GM23338 (cell line): Measurements from ENCODE around the gene LRRC8B. TPM values are rescaled to one million over a fixed set of nuclear protein-coding genes. Genes with fewer than 3 reads are reported as not detected.

Source experiments
- ATAC-seq: fragments of 200-7000 bp; cut with Tn5 transposase; 3 replicates; pipeline ENCODE4 v1.9.1; 2020
- DNase-seq: peaks from one replicate; pipeline ENCODE4 v3.0.0-alpha.2; 2015; ENCODE audit warnings: low spot score
- H2AFZ ChIP-seq: fragments of 200-600 bp; sonication (generic); 2 replicates; pipeline ENCODE4 v1.8.0; 2016; ENCODE audit warnings: antibody characterized with exemption, mild to moderate bottlenecking, moderate library complexity
- H3F3A ChIP-seq: fragments of 200-600 bp; sonication (generic); replicated peaks from 2 replicates; pipeline ENCODE4 v1.8.0; 2017; ENCODE audit warnings: antibody characterized with exemption, mixed run types, low read depth
- H3K27ac ChIP-seq: fragments of 200-600 bp; sonication (generic); 2 replicates; pipeline ENCODE4 v1.6.1; 2016; ENCODE audit warnings: low read depth
- H3K27me3 ChIP-seq: fragments of 200-600 bp; sonication (generic); 2 replicates; pipeline ENCODE4 v1.8.0; 2016; ENCODE audit warnings: mild to moderate bottlenecking, mixed run types, moderate library complexity; ENCODE audit not compliant: insufficient read depth
- H3K36me3 ChIP-seq: fragments of 200-600 bp; sonication (generic); 2 replicates; pipeline ENCODE4 v1.8.0; 2016; ENCODE audit warnings: mild to moderate bottlenecking; ENCODE audit not compliant: insufficient read depth
- H3K4me1 ChIP-seq: fragments of 200-600 bp; sonication (generic); 2 replicates; pipeline ENCODE4 v1.8.0; 2016; ENCODE audit warnings: mild to moderate bottlenecking, moderate library complexity; ENCODE audit not compliant: insufficient read depth
- H3K4me2 ChIP-seq: fragments of 200-600 bp; sonication (generic); 2 replicates; pipeline ENCODE4 v1.7.1; 2017; ENCODE audit warnings: mixed run types
- H3K4me3 ChIP-seq: fragments of 200-600 bp; sonication (generic); 2 replicates; pipeline ENCODE4 v1.6.1; 2016; ENCODE audit warnings: mixed run types
- H3K79me2 ChIP-seq: fragments of 200-600 bp; sonication (generic); replicated peaks from 2 replicates; pipeline ENCODE4 v1.8.0; 2017; ENCODE audit warnings: mild to moderate bottlenecking; ENCODE audit not compliant: insufficient read depth
- H3K9me2 ChIP-seq: fragments of 200-600 bp; sonication (generic); 2 replicates; pipeline ENCODE4 v1.8.0; 2017; ENCODE audit not compliant: insufficient read depth
- H4K20me1 ChIP-seq: fragments of 200-600 bp; sonication (generic); replicated peaks from 2 replicates; pipeline ENCODE4 v1.8.0; 2017; ENCODE audit warnings: mild to moderate bottlenecking; ENCODE audit not compliant: insufficient read depth
- H3K27ac Mint-ChIP-seq: 2 replicates; pipeline ENCODE4 v1.8.0; 2020; ENCODE audit warnings: inconsistent platforms, mild to moderate bottlenecking, moderate library complexity, mixed read lengths
- H3K27me3 Mint-ChIP-seq: 3 replicates; pipeline ENCODE4 v1.8.0; 2022; ENCODE audit warnings: low read depth, mild to moderate bottlenecking, moderate library complexity, mixed read lengths, inconsistent platforms; ENCODE audit not compliant: insufficient read depth, poor library complexity
- H3K36me3 Mint-ChIP-seq: 3 replicates; pipeline ENCODE4 v1.8.0; 2021; ENCODE audit warnings: low read depth, mild to moderate bottlenecking, inconsistent platforms, moderate library complexity, mixed read lengths
- H3K4me1 Mint-ChIP-seq: 3 replicates; pipeline ENCODE4 v1.8.0; 2020; ENCODE audit warnings: mild to moderate bottlenecking, inconsistent platforms, mixed read lengths
- H3K4me3 Mint-ChIP-seq: 3 replicates; pipeline ENCODE4 v1.8.0; 2021; ENCODE audit warnings: moderate library complexity, mild to moderate bottlenecking, inconsistent platforms, mixed read lengths
- H3K9me3 Mint-ChIP-seq: 3 replicates; pipeline ENCODE4 v1.8.0; 2020; ENCODE audit warnings: moderate library complexity, mild to moderate bottlenecking, inconsistent platforms, mixed read lengths
- CREB1 ChIP-seq: fragments of 250-450 bp; sonication (Bioruptor Pico); IDR thresholded peaks from 2 replicates; pipeline ENCODE4 v1.5.0; 2020; ENCODE audit warnings: low read depth, mild to moderate bottlenecking, moderate library complexity
- CTCF ChIP-seq, 2 experiments: fragments of 200-600 bp in 1 of 2; sonication (generic) in 1 of 2; conservative IDR thresholded peaks; 2 replicates each; pipeline versions ENCODE4 v1.5.1 to v1.6.1; 2016 to 2017; ENCODE audit warnings: antibody characterized with exemption in 2 of 2, low read depth in 2 of 2, mild to moderate bottlenecking in 2 of 2, moderate library complexity in 1 of 2
- ETS1 ChIP-seq: IDR thresholded peaks from 2 replicates; pipeline ENCODE4 v1.6.1; 2016; ENCODE audit warnings: antibody characterized with exemption
- EZH2 ChIP-seq: fragments of 200-600 bp; sonication (generic); IDR thresholded peaks from one replicate; pipeline ENCODE4 v1.8.0; 2017; ENCODE audit warnings: antibody characterized with exemption, mild to moderate bottlenecking, low read depth; ENCODE audit not compliant: unreplicated experiment
- EZH2phosphoT487 ChIP-seq: fragments of 200-600 bp; sonication (generic); IDR thresholded peaks from one replicate; pipeline ENCODE4 v1.8.1; 2018; ENCODE audit warnings: antibody characterized with exemption; ENCODE audit not compliant: unreplicated experiment
- JUNB ChIP-seq: IDR thresholded peaks from one replicate; pipeline ENCODE4 v1.6.1; 2016; ENCODE audit warnings: antibody characterized with exemption; ENCODE audit not compliant: unreplicated experiment
- REST ChIP-seq: IDR thresholded peaks from one replicate; pipeline ENCODE4 v1.6.1; 2018; ENCODE audit warnings: antibody characterized with exemption; ENCODE audit not compliant: unreplicated experiment
- STAT1 ChIP-seq: IDR thresholded peaks from one replicate; pipeline ENCODE4 v1.6.1; 2016; ENCODE audit warnings: antibody characterized with exemption; ENCODE audit not compliant: unreplicated experiment
- ZNF114 ChIP-seq: fragments of 250-450 bp; sonication (Bioruptor Pico); IDR thresholded peaks from 2 replicates; pipeline ENCODE4 v1.5.0; 2020; ENCODE audit warnings: mild to moderate bottlenecking, moderate library complexity
- ZNF331 ChIP-seq: fragments of 250-450 bp; sonication (Bioruptor Pico); IDR thresholded peaks from 2 replicates; pipeline ENCODE4 v1.5.0; 2020; ENCODE audit warnings: low read depth, mild to moderate bottlenecking, moderate library complexity
- polyA plus RNA-seq: library from polyadenylated mRNA; unstranded; fragments of >200 nt; fragmentation: Nextera tagmentation; extraction: Ambion mirVana; gene quantifications from 2 replicates; pipeline ENCODE4 v1.2.1, GENCODE V29; 2016
- total RNA-seq: library from RNA; depleted of rRNA; stranded (reverse); fragments of >200 nt; shearing (Covaris generic); gene quantifications from 2 replicates; pipeline ENCODE4 v1.2.3, GENCODE V29; 2014

LRRC8B gene
- total and polyA plus RNA-seq, 2 experiments from 2014 or later: 9.0 to 26.5 TPM

- TF ChIP-seq REST: no peak
- TF ChIP-seq EZH2phosphoT487: no peak
- TF ChIP-seq ZNF114 (CRISPR knock-in tag): no peak
- no peak for TF ChIP-seq JUNB
- no peak for TF ChIP-seq EZH2
- TF ChIP-seq ETS1: no peak
- TF ChIP-seq STAT1: no peak
- TF ChIP-seq ZNF331: no peak
Observed at GRCh38 chr1:89631816-89632656, 107.4 kb downstream of the LRRC8B start (continued).

- DNase-seq (peak; percentile 79), ATAC-seq (peak; percentile 83)
- Mint-ChIP-seq H3K36me3 (no peaks in the 10 kb centered on the region), H3K4me3 (peak within 1 kb of the TSS; percentile 93), H3K9me3 (no peaks in the 10 kb centered on the region), H3K27ac (no peak within 1 kb of the TSS), H3K27me3 (peaks cover 19% of the 10 kb centered on the region), H3K4me1 (peaks cover 18% of the 10 kb centered on the region)
- Histone ChIP-seq H3K9me2 (no peaks in the 10 kb centered on the region), H3K4me1 (peaks cover 18% of the 10 kb centered on the region), H3F3A (0 out of 2 replicates have a peak, but pooled peaks cover 5% of the 10 kb centered on the region), H3K36me3 (no peaks in the 10 kb centered on the region), H3K79me2 (no peaks in the 10 kb centered on the region), H2AFZ (peak within 1 kb of the TSS; percentile 96), H4K20me1 (no peaks in the 10 kb centered on the region), H3K27me3 (peaks cover 46% of the 10 kb centered on the region), H3K4me3 (peak within 1 kb of the TSS; percentile 79), H3K27ac (no peak within 1 kb of the TSS), H3K4me2 (peak within 1 kb of the TSS; percentile 88)
- TF ChIP-seq REST (no peak), CREB1 (CRISPR knock-in tag) (peak; percentile 65), CTCF (conservative IDR thresholded peaks at IDR 0.05; ENCODE audit: low read depth in 2 of 2) (peak in 1 of 2 experiments; percentile 58; a peak in 3 of 4 replicates)
Observed at GRCh38 chr1:89632657-89633247, 108.1 kb downstream of the LRRC8B start, which contains the start of gene LRRC8C. TSS of gene LRRC8C (plus strand) at chr1:89633120. CDS start at chr1:89686474, 53,354 bp downstream.
